Neural progenitor cell (in vitro differentiated cells): ENCODE measurements around the gene GTF2F2.

Experiments used
- EZH2 ChIP-seq: fragments of 200-600 bp; sonication (generic); IDR thresholded peaks from 2 replicates; pipeline ENCODE4 v1.6.1; 2017; ENCODE audit warnings: antibody characterized with exemption, mild to moderate bottlenecking, moderate library complexity
- EZH2phosphoT487 ChIP-seq: fragments of 200-600 bp; sonication (generic); IDR thresholded peaks from 2 replicates; pipeline ENCODE4 v1.6.1; 2017; ENCODE audit warnings: antibody characterized with exemption
- TF ChIP-seq, protein P1 (sequence below): fragments of 200-600 bp; sonication (generic); IDR thresholded peaks from 2 replicates; pipeline ENCODE4 v1.5.1; 2017; ENCODE audit warnings: antibody characterized with exemption, mild to moderate bottlenecking

DNA sequence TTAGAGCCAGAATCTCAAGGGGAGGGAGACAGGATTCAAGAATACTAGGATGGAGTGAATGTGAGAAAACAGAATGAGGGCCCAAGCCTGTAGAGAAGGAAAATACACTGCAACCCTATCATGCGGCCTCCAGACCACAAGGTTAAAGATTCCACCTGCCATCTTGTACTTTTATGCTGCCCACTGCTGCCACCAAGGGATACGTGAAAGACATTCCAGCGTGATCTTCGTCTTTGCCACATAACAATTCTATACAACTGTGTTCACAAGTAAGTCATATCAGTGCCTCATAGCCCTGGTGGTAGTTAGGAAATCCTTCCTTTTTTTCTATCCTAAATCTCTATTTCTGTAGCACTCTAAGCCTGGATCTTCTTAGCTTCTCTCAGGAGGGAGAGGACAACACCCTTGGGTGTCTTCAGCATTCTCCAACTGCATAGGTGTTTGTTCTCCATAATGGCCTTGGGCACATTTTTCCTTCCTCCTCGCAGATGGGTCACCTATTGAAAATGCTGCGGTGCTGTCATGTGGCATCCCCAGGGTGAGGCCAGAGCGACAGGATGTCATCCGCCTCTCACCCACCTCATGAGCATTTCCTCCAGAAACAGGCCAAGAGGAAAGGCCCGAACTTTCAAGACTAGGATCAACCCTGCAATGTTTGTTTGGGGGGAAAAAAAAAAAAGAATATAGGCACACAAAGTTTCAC lies 207.1 kb downstream of the GTF2F2 start:
- TF ChIP-seq, protein P1, sequence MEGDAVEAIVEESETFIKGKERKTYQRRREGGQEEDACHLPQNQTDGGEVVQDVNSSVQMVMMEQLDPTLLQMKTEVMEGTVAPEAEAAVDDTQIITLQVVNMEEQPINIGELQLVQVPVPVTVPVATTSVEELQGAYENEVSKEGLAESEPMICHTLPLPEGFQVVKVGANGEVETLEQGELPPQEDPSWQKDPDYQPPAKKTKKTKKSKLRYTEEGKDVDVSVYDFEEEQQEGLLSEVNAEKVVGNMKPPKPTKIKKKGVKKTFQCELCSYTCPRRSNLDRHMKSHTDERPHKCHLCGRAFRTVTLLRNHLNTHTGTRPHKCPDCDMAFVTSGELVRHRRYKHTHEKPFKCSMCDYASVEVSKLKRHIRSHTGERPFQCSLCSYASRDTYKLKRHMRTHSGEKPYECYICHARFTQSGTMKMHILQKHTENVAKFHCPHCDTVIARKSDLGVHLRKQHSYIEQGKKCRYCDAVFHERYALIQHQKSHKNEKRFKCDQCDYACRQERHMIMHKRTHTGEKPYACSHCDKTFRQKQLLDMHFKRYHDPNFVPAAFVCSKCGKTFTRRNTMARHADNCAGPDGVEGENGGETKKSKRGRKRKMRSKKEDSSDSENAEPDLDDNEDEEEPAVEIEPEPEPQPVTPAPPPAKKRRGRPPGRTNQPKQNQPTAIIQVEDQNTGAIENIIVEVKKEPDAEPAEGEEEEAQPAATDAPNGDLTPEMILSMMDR: peak; percentile 9
- no peak for TF ChIP-seq EZH2
- TF ChIP-seq EZH2phosphoT487: no peak
